ENCODE data around the gene DUSP14.

DUSP14 gene

DNA sequence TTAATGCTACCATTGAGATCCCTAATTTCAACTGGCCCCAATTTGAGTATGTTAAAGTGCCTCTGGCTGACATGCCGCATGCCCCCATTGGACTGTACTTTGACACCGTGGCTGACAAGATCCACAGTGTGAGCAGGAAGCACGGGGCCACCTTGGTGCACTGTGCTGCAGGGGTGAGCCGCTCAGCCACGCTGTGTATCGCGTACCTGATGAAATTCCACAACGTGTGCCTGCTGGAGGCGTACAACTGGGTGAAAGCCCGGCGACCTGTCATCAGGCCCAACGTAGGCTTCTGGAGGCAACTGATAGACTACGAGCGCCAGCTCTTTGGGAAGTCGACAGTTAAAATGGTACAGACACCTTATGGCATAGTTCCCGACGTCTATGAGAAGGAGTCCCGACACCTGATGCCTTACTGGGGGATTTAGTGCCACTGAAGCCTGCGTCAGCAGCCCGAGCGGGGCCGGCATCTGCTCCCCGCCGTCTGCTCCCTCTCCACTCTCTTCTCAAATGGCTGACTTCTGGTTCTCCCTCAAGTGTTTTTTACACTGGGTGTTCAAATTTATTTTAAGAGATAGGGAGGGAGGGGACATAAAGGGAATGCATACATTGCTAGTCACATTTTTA, 22.9 kb downstream of the DUSP14 start:
- DNase-seq (ENCODE audit: low read depth in 1 of 2, low spot score in 1 of 2), result no peak

DNA sequence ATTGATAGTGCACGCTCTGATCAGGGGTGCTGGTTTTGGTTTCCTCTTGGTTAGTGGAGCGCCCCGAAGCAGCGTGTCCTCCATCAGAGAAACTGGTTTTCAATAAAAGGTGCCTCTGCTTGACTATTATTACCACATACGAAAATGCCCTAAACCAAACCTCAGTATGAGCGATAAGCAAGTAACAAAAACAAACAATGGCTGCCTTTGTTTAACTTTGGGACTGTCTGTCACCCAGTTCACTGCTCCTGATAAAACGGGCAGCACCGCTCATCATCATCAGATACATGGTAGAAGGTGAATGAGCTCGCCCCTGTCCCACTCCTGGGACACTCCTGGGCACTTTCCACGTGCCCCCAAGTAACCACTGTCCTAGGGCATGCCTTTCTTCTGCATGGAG, 24.0 kb downstream of the DUSP14 start:
- DNase-seq (ENCODE audit: low read depth in 1 of 2, low spot score in 1 of 2), result no peak

- no peak for DNase-seq (ENCODE audit: low read depth in 1 of 2, low spot score in 1 of 2)
Observed at GRCh38 chr17:37516127-37516571, 26.5 kb downstream of the DUSP14 start.

DNA sequence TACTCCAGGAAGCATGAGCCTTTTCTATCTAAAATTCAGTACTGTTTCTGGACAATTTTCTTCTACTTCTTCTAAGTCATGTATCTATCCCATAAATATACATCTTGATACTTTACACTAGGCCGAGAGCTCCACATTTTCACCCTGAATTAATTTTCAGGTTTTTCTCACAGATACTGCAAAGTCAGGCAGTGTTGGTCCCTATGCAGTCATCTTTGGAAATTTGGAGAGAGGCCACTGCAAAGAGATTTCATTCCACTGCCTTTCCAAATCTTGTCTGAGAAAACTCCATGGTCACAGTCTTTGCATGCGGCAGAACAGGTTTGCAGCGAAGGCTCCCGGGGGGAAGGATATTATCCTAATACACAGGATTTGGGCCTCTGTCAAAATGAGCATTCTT, 28.2 kb downstream of the DUSP14 start:
- DNase-seq (ENCODE audit: low read depth in 1 of 2, low spot score in 1 of 2), result no peak

DNA sequence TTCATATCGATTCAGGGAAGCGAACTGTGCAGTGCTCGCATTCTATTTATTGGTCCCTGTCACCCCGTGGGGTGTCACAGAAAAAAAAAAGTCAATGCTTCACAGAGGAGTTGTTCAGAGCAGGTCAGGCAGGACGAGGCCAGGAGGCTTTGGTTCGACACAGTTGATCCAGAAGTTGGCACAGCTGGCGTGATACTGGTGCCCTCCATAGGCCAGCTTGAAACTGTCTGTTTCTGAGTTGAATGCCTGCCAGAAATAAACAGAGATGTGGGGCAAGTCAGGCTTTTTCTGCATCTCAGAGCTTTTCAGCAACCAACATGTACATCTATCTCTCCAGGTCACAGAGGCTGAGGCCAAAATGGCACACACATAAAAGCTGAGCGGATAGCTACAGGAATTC, 29.1 kb downstream of the DUSP14 start:
- no peak for DNase-seq (ENCODE audit: low read depth in 1 of 2, low spot score in 1 of 2)

GRCh38 chr17:37519251-37519985, 29.7 kb downstream of the DUSP14 start:
- DNase-seq (ENCODE audit: low read depth in 1 of 2, low spot score in 1 of 2), result no peak

GRCh38 chr17:37520174-37520573, 30.5 kb downstream of the DUSP14 start:
- no peak for DNase-seq (ENCODE audit: low read depth in 1 of 2, low spot score in 1 of 2)

DNA sequence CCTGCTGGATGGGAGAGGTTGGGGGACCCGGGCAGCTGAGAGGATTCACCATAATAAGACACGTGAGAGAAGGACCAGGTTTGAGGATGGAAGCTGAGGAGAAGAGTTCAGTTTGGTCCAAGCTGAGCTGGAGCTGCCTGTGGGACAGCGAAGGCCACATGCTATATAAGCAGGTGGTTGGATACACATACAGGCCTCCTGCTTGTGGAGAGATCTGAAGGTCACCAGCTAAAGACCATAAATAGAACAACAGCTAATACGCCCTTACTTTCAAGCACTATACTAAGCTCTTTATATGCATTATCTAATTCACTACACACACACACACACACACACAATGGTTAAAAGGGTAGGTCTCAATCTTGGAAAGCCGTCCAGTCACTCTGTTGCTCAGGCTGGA, 32.1 kb downstream of the DUSP14 start:
- no peak for DNase-seq (ENCODE audit: low read depth in 1 of 2, low spot score in 1 of 2)

DNA sequence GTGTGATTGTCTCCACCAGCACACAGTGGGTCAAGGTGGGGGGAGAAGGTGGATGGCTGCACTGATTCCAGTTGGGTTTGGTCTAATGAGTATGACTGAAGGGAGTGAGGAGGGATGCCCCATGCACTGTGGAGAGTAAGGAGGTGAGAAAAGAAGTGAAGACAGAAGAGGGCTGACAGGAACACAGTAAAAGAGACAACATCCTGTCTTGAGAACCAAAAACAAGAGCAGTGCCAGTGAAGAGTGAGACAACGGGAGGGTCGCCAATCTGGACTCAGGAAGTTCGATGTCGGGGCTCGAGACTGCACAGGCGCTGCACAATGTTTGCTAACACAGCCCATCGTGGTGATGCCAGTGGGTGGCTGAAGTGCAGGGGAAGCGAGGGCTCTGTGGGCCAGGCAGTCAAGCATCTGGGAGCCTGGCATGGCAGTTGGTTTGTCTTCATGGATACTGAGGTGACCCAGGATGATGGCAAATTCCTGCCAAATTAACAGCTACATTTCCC, 34.1 kb downstream of the DUSP14 start:
- no peak for DNase-seq (ENCODE audit: low read depth in 1 of 2, low spot score in 1 of 2)

DNA sequence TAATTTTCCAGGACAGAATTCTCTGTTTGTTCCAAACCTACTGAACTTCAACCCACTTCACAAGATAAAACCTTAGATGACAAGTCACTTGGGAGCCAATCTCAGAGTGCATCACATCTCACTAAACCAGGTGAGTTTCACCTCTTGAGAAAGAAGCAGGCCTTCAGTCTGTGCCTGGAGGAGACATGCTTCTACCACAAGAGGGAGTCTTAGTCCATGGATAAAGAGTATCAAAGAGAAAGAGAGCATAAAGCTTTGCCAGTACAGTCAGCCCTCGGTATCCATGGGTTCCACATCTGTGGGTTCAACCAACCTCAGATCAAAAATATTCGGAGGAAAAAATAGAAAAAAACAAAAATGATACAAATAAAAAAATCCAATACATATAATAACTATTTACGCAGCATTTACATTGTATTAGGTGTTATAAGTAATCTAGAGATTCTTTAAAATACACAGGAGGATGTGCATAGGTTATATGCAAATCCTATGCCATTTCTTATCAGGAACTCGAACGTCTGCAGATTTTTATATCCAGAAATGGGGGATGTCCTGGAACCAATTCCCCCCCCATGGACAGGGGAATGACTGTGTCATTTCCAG, 37.7 kb downstream of the DUSP14 start:
- DNase-seq (ENCODE audit: low read depth in 1 of 2, low spot score in 1 of 2), result no peak

- DNase-seq (ENCODE audit: low read depth in 1 of 2, low spot score in 1 of 2), result no peak
Observed at GRCh38 chr17:37530420-37530819, 40.7 kb downstream of the DUSP14 start.

GRCh38 chr17:37532756-37533155, 43.1 kb downstream of the DUSP14 start:
- no peak for DNase-seq (ENCODE audit: low read depth in 1 of 2, low spot score in 1 of 2)

DNA sequence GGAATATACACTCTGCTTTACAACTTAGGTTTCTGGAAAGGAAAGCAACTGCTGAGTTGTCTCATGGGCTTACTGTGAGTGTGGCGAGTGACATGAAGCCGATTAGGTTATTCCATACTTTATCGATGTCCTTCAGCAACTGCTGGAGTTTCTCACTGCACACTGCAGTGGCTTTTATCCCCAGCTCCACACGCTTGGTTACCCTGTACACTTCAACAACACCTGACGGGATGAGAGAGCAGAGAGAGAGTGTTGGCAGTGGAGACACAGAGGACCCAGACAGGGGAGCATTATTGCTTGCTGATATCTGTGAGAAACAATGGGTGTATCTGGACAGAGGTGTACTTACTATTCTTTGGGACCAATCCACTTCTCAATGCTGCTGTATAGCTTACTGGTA, 46.2 kb downstream of the DUSP14 start:
- no peak for DNase-seq (ENCODE audit: low read depth in 1 of 2, low spot score in 1 of 2)

DNA sequence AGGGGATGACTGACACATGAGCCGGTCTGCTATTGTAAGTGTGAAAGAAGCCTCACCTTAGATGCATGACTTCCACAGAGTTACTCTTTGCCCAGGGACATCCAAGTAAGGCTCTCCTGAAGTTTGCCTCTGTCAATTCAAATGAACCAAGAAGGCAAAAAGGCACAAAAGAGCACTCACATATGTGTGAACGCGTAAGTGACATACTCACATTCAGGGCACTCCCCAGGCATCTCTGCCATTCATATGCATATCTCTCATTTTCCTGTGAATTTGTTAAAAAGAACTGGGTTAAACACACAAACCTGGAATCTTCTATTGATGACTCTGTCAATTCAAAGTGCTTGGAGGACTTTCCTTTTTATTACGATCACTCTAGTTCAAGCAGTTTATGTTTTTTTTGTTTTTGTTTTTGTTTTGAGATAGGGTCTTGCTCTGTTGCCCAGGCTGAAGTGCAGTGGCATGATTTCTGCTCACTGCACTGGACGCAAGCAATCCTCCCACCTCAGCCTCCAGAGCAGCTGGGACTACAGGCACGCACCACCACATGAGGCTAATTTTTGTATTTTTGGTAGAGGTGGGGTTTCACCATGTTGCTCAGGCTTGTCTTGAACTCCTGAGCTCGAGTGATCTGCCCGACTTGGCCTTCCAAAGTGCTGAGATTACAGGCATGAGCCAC, 49.4 kb downstream of the DUSP14 start:
- no peak for DNase-seq (ENCODE audit: low read depth in 1 of 2, low spot score in 1 of 2)

DNA sequence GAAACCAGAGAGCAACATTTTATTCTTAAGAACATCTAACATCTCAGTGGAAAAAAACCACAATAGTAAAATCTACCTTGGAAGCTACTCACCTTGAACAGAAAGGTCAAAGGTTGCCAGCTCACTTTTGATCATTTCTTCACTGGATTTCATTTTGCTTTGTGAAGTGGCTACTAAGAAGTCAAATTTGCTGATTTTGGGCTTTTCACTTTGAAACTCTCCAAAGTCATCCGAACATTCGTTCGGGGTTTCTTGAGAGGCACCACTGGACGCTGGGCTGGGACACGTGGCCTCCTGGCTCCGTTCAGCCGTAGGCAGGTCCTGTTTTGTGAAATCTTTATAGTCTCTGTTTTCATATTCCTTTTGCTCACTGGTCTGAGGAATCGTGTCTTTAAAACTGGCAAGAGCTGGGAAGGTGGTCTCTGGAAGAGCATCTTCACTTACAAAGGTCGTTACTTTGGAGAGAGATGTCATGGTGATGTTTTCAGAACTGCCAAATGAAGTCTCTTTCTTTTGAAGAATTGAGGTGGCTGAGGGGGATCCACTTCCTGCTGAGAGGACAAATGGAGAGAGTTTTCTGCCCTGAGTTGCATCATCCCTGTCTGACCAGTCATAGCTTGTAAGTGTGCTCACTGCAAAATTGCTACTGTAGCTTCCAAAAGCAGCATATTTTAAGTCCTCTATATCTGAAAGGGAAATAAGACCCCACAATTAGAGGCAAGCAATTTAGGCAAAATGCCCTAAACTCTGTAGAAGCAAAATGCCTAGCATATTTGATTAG, 52.4 kb downstream of the DUSP14 start:
- no peak for DNase-seq (ENCODE audit: low read depth in 1 of 2, low spot score in 1 of 2)

GRCh38 chr17:37543637-37544052, 54.0 kb downstream of the DUSP14 start:
- no peak for DNase-seq (ENCODE audit: low read depth in 1 of 2, low spot score in 1 of 2)

- no peak for DNase-seq (ENCODE audit: low read depth in 1 of 2, low spot score in 1 of 2)
Observed at GRCh38 chr17:37545486-37545885, 55.8 kb downstream of the DUSP14 start.

DNA sequence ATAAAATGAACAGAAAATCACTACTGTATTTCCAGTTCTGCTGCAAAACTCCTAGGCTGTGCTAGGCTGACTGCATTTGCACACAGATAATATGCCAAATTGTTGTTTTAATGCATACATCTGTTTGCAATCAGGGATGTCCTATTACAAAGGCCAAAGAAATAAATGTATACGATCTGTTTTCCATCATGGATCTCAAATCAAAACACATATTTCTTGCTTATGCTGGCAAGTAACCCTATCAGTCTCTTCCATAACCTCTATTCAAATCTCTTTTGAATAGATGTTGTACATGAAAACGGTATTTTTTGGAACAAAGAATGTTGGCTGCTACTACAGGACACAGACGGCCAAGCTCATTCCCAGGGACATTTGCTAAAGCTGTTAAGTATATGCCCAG, 56.6 kb downstream of the DUSP14 start:
- DNase-seq (ENCODE audit: low read depth in 1 of 2, low spot score in 1 of 2), result no peak

DNA sequence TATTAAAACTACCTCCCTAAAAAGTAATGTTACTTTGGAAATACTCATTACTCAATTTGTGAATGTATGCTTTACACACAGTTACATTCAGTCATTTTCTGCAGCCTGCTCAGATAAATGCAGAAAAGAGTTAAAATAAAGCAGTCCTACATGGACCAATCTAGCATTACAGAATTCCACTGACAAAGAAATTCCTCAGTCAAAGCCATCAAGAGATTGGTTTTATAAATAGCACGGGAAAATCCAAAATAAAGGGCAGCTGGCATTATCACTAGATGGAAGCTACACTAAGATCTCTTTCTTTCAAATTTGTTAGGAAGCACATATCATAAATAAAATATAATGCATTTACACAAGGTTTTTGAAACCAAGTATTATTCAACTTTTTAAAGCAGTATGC, 58.3 kb downstream of the DUSP14 start:
- no peak for DNase-seq (ENCODE audit: low read depth in 1 of 2, low spot score in 1 of 2)

DNA sequence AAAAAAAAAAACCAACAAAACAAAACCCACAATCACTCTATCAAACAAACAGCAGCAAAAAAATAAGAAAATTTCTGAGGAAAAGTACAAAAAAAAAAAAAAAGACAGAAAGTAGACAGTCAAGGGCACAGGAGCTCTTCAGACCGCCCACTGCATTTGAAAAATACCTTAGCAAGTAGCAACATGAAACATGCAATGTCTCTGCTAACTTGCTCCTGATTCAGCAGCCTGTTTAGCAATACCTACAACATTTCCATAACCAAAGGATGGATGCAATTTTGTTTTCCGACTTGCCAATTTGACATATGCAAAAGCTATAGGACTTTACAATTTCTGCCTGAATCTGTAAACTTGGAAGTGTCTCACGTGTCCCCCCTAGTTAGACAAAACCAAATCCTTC, 62.1 kb downstream of the DUSP14 start:
- DNase-seq (ENCODE audit: low read depth in 1 of 2, low spot score in 1 of 2), result no peak

DNA sequence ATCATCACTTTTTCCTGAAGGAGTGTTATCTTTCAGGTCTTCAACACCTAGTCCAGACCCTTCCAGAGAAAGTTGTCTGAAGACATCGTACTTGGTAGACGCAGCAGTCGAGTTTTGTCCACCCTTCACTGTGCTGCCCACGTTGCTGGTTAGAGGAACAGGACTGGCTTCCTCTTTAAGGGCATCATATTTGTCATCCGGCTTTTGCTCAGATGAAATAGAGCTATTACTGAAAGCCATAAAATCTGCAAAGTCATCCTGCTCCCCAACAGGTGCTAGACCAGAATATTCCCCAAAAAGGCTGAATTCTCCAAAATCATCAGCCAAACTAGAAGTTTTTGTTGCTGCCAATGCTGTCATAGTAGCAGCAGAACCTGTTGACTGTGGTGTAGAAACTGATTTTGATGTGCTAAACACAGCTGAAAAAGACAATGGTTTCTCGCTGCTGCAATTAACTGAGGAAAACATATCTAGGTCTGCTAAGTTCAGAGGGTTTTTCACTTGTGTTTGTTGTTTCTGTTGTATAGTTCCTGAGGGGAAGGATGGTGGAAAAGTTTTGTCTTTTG, 63.8 kb downstream of the DUSP14 start:
- no peak for DNase-seq (ENCODE audit: low read depth in 1 of 2, low spot score in 1 of 2)

Measured in stimulated activated CD4-positive, alpha-beta T cell treated with anti-CD3 and anti-CD28 coated beads, Interleukin-15, amount 100 ng/mL, for 1 hour (primary cell).